H9 (cell line): ENCODE data around the gene GRWD1. TPM values are rescaled to one million over a fixed set of nuclear protein-coding genes. Genes with fewer than 3 reads are reported as not detected.

Source experiments
- DNase-seq: peaks from one replicate; pipeline ENCODE4 v3.0.0-alpha.2; 2017
- H2AFZ ChIP-seq: one replicate; pipeline ENCODE4 v1.6.1; 2013; ENCODE audit warnings: mild to moderate bottlenecking, low read length, control low read depth, moderate library complexity
- H2AK5ac ChIP-seq: 2 replicates; pipeline ENCODE4 v1.6.1; 2013; ENCODE audit warnings: low read length, control low read depth, mixed read lengths; ENCODE audit not compliant: insufficient read length
- H2BK120ac ChIP-seq: one replicate; pipeline ENCODE4 v1.6.1; 2013; ENCODE audit warnings: low read depth, mild to moderate bottlenecking, low read length, control low read depth, inconsistent platforms; ENCODE audit not compliant: poor library complexity, severe bottlenecking
- H2BK12ac ChIP-seq: 2 replicates; pipeline ENCODE4 v1.6.1; 2013; ENCODE audit warnings: low read length, control low read depth, mixed read lengths, low read depth; ENCODE audit not compliant: insufficient read length
- H2BK15ac ChIP-seq: 2 replicates; pipeline ENCODE4 v1.6.1; 2013; ENCODE audit warnings: low read depth, low read length, control low read depth
- H2BK20ac ChIP-seq: one replicate; pipeline ENCODE4 v1.6.1; 2013; ENCODE audit warnings: low read depth, mild to moderate bottlenecking, low read length, control low read depth, inconsistent platforms; ENCODE audit not compliant: poor library complexity, severe bottlenecking
- H2BK5ac ChIP-seq: 2 replicates; pipeline ENCODE4 v1.6.1; 2013; ENCODE audit warnings: low read length, control low read depth, mixed read lengths; ENCODE audit not compliant: insufficient read length
- H3K14ac ChIP-seq: 2 replicates; pipeline ENCODE4 v1.6.1; 2013; ENCODE audit warnings: low read length, control low read depth; ENCODE audit not compliant: insufficient read depth
- H3K18ac ChIP-seq: 2 replicates; pipeline ENCODE4 v1.6.1; 2013; ENCODE audit warnings: low read depth, mild to moderate bottlenecking, mixed read lengths, low read length, control low read depth; ENCODE audit not compliant: insufficient read length
- H3K23ac ChIP-seq: 2 replicates; pipeline ENCODE4 v1.6.1; 2013; ENCODE audit warnings: low read length, control low read depth, mixed read lengths, low read depth; ENCODE audit not compliant: insufficient read length
- H3K23me2 ChIP-seq: 2 replicates; pipeline ENCODE4 v1.6.1; 2013; ENCODE audit warnings: low read depth, mild to moderate bottlenecking, mixed read lengths, low read length, control low read depth; ENCODE audit not compliant: insufficient read length, poor library complexity, severe bottlenecking
- H3K27ac ChIP-seq: 2 replicates; pipeline ENCODE4 v1.5.1; 2013; ENCODE audit warnings: low read length, control low read depth, mixed read lengths, low read depth; ENCODE audit not compliant: insufficient read length
- H3K27me3 ChIP-seq: 2 replicates; pipeline ENCODE4 v1.6.1; 2013; ENCODE audit warnings: low read length, control low read depth, inconsistent platforms; ENCODE audit not compliant: insufficient read depth
- H3K4ac ChIP-seq: 2 replicates; pipeline ENCODE4 v1.6.1; 2013; ENCODE audit warnings: low read depth, mild to moderate bottlenecking, control low read depth, inconsistent platforms, low read length, moderate library complexity
- H3K4me1 ChIP-seq: 2 replicates; pipeline ENCODE4 v1.6.1; 2013; ENCODE audit warnings: low read length, control low read depth, inconsistent platforms; ENCODE audit not compliant: insufficient read depth
- H3K4me2 ChIP-seq: 2 replicates; pipeline ENCODE4 v1.6.1; 2013; ENCODE audit warnings: low read length, control low read depth, mixed read lengths; ENCODE audit not compliant: insufficient read length, insufficient read depth
- H3K56ac ChIP-seq: 2 replicates; pipeline ENCODE4 v1.6.1; 2013; ENCODE audit warnings: low read depth, mild to moderate bottlenecking, mixed read lengths, low read length, control low read depth; ENCODE audit not compliant: insufficient read length
- H3K79me1 ChIP-seq: 2 replicates; pipeline ENCODE4 v1.6.1; 2013; ENCODE audit warnings: low read depth, mild to moderate bottlenecking, moderate library complexity, low read length, control low read depth, inconsistent platforms; ENCODE audit not compliant: insufficient read depth, poor library complexity, severe bottlenecking
- H3K79me2 ChIP-seq: 2 replicates; pipeline ENCODE4 v1.6.1; 2013; ENCODE audit warnings: low read length, control low read depth, inconsistent platforms; ENCODE audit not compliant: insufficient read depth
- H3K9ac ChIP-seq: 2 replicates; pipeline ENCODE4 v1.6.1; 2013; ENCODE audit warnings: low read length, control low read depth, mixed read lengths; ENCODE audit not compliant: insufficient read length; ENCODE audit errors: extremely low read depth
- H3K9me3 ChIP-seq: one replicate; pipeline ENCODE4 v1.6.1; 2013; ENCODE audit warnings: low read depth, low read length, inconsistent platforms; ENCODE audit not compliant: control insufficient read depth
- H3T11ph ChIP-seq: one replicate; pipeline ENCODE4 v1.6.1; 2013; ENCODE audit warnings: mild to moderate bottlenecking, low read length, control low read depth, inconsistent platforms
- H4K20me1 ChIP-seq: one replicate; pipeline ENCODE4 v1.6.1; 2013; ENCODE audit not compliant: control insufficient read depth, insufficient read length, insufficient read depth
- H4K5ac ChIP-seq: 2 replicates; pipeline ENCODE4 v1.6.1; 2013; ENCODE audit warnings: low read depth, mild to moderate bottlenecking, mixed read lengths, low read length, control low read depth; ENCODE audit not compliant: insufficient read length
- H4K8ac ChIP-seq: replicated peaks from 2 replicates; pipeline ENCODE4 v1.6.1; 2013; ENCODE audit warnings: low read length, control low read depth, mixed read lengths, low read depth; ENCODE audit not compliant: insufficient read length
- H4K91ac ChIP-seq: 2 replicates; pipeline ENCODE4 v1.6.1; 2013; ENCODE audit warnings: low read depth, mild to moderate bottlenecking, moderate library complexity, mixed read lengths, low read length, control low read depth; ENCODE audit not compliant: insufficient read length
- H3K27ac Mint-ChIP-seq, 3 experiments: 2 replicates in 2 of 3; 3 replicates in 1 of 3; pipeline ENCODE4 v1.8.0; 2020 to 2021; ENCODE audit warnings: mixed read lengths in 3 of 3, mild to moderate bottlenecking in 1 of 3, moderate library complexity in 1 of 3
- H3K27me3 Mint-ChIP-seq: 2 replicates; pipeline ENCODE4 v1.8.0; 2021; ENCODE audit warnings: low read depth, mild to moderate bottlenecking, moderate library complexity, mixed read lengths
- H3K36me3 Mint-ChIP-seq, 3 experiments: 2 replicates in 2 of 3; 3 replicates in 1 of 3; pipeline ENCODE4 v1.8.0; 2020 to 2021; ENCODE audit warnings: low read depth in 3 of 3, mixed read lengths in 3 of 3; ENCODE audit not compliant: insufficient read depth in 1 of 3
- H3K4me1 Mint-ChIP-seq, 2 experiments: 2 replicates each; pipeline ENCODE4 v1.8.0; 2020; ENCODE audit warnings: mixed read lengths in 2 of 2
- H3K4me3 Mint-ChIP-seq, 2 experiments: 2 replicates in 1 of 2; 3 replicates in 1 of 2; pipeline ENCODE4 v1.8.0; 2020 to 2021; ENCODE audit warnings: mild to moderate bottlenecking in 2 of 2, mixed read lengths in 2 of 2, moderate library complexity in 1 of 2
- H3K9me3 Mint-ChIP-seq, 2 experiments: 2 replicates in 1 of 2; 3 replicates in 1 of 2; pipeline ENCODE4 v1.8.0; 2020; ENCODE audit warnings: mild to moderate bottlenecking in 2 of 2, mixed read lengths in 2 of 2, moderate library complexity in 1 of 2
- WGBS: extraction: QIAGEN DNeasy Blood & Tissue Kit; methylation state at CpG from one replicate; pipeline ENCODE4 v1.1.7; 2013; ENCODE audit warnings: missing lambda C conversion rate, low lambda C conversion rate, mixed read lengths; ENCODE audit not compliant: insufficient read length; ENCODE audit errors: extremely low coverage; 5-methylcytosine and 5-hydroxymethylcytosine counted together
- total RNA-seq: library from RNA; stranded (reverse); gene quantifications from 2 replicates; pipeline ENCODE4 v1.2.1, GENCODE V29; 2021
- TF ChIP-seq, protein P1 (sequence below): fragments of 200-600 bp; sonication (generic); conservative IDR thresholded peaks from 3 replicates; pipeline ENCODE4 v1.8.0; 2021; ENCODE audit warnings: antibody characterized with exemption, mild to moderate bottlenecking

Gene GRWD1
- total RNA-seq, 1 experiment from 2014 or later, result 92.0 TPM

- H2AK5ac ChIP-seq, result no peak overlapping the region
- H3K4ac ChIP-seq, result no peak overlapping the region
- H3K79me1 ChIP-seq, result no peaks in the 10 kb centered on the region
- no peak overlapping the region for H4K5ac ChIP-seq
- no peak overlapping the region for H2BK20ac ChIP-seq
- Mint-ChIP-seq H3K9me3 (no peaks in the 10 kb centered on the region), H3K4me1 (peaks cover 22 to 33% of the 10 kb centered on the region in 2 experiments), H3K36me3 (peaks cover 0 to 15% (median 9%) of the 10 kb centered on the region in 3 experiments; a peak in 4 of 7 replicates), H3K27me3 (no peaks in the 10 kb centered on the region), H3K27ac (no peak overlapping the region), H3K4me3 (peak overlapping the region; percentile 80 to 87; a peak in 4 of 5 replicates)
- H2BK120ac ChIP-seq, result no peak overlapping the region
- H4K91ac ChIP-seq, result no peak overlapping the region
- H2BK15ac ChIP-seq, result no peak overlapping the region
- no peaks in the 10 kb centered on the region for H3K9me3 ChIP-seq
- no peak overlapping the region for H3K14ac ChIP-seq
- no peak overlapping the region for H3K18ac ChIP-seq
- no peaks in the 10 kb centered on the region for H3K79me2 ChIP-seq
- H3K4me2 ChIP-seq, result no peak overlapping the region
- H2BK5ac ChIP-seq, result no peak overlapping the region
- H3K9ac ChIP-seq, result no peak overlapping the region
- peaks cover 3% of the 10 kb centered on the region; the same call in 1 of the 2 replicates for H3K4me1 ChIP-seq
- H2AFZ ChIP-seq, result no peak overlapping the region
- TF ChIP-seq, protein P1, sequence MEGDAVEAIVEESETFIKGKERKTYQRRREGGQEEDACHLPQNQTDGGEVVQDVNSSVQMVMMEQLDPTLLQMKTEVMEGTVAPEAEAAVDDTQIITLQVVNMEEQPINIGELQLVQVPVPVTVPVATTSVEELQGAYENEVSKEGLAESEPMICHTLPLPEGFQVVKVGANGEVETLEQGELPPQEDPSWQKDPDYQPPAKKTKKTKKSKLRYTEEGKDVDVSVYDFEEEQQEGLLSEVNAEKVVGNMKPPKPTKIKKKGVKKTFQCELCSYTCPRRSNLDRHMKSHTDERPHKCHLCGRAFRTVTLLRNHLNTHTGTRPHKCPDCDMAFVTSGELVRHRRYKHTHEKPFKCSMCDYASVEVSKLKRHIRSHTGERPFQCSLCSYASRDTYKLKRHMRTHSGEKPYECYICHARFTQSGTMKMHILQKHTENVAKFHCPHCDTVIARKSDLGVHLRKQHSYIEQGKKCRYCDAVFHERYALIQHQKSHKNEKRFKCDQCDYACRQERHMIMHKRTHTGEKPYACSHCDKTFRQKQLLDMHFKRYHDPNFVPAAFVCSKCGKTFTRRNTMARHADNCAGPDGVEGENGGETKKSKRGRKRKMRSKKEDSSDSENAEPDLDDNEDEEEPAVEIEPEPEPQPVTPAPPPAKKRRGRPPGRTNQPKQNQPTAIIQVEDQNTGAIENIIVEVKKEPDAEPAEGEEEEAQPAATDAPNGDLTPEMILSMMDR, result no peak
- no peaks in the 10 kb centered on the region for H3K27me3 ChIP-seq
- no peaks in the 10 kb centered on the region for H3K23me2 ChIP-seq
- DNase-seq, result peak; percentile 94
- peaks cover 3% of the 10 kb centered on the region for H4K20me1 ChIP-seq
- H3T11ph ChIP-seq, result no peak overlapping the region
- no peak overlapping the region for H2BK12ac ChIP-seq
- no peak overlapping the region for H3K56ac ChIP-seq
- H3K27ac ChIP-seq, result no peak overlapping the region
- no CpG with 5 or more reads among the region's 14 CpGs for WGBS
- no peak overlapping the region for H3K23ac ChIP-seq
- no peak overlapping the region for H4K8ac ChIP-seq
These were observed 30.4 kb upstream of the GRWD1 start for GRCh38 chr19:48415395-48415794.
